ENCODE results near the gene EFTUD2.

The EFTUD2 gene

DNA sequence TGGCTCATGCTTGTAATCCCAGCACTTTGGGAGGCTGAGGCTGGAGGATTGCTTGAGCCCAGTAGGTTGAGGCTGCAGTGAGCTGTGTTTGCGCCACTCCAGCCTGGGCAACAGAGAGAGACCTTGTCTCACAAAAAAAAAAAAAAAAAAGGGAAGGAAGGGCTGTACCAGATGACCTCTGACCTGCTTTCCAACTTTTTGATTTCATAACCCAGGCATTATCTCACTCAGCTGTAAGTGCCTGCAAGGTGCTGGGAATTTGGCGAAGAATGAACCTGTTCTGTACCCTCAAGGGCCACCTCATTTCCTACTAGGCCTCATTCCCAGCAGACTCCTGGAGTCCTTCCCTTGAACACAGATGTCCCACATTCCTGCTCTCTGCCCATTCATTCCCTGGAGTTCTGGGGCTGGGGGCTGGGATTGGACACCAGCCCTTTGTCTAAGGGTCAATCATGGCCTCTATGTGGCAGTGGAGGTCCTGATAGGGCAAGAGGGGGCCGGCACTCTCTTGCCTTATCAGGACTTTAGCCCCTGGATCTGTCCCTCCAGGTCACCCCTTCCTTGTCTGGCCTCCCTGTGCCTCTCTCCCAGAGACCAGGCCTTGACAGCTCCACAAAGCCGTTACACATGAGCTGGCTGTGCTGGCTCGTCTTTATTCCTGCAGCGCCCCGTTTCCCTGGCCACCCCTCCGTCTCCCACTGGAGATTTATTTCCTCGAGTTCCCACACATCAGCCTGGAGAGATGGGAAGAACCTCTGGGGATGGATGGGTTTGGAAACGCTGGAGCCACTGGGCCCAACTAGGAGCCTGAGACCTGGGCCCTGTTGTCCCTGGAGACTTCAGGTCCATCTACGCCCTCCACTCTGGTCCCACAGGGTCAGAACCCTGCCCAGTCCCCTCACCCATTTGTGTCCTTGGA is 16.9 kb upstream of the EFTUD2 start:
- TF ChIP-seq, protein P1, sequence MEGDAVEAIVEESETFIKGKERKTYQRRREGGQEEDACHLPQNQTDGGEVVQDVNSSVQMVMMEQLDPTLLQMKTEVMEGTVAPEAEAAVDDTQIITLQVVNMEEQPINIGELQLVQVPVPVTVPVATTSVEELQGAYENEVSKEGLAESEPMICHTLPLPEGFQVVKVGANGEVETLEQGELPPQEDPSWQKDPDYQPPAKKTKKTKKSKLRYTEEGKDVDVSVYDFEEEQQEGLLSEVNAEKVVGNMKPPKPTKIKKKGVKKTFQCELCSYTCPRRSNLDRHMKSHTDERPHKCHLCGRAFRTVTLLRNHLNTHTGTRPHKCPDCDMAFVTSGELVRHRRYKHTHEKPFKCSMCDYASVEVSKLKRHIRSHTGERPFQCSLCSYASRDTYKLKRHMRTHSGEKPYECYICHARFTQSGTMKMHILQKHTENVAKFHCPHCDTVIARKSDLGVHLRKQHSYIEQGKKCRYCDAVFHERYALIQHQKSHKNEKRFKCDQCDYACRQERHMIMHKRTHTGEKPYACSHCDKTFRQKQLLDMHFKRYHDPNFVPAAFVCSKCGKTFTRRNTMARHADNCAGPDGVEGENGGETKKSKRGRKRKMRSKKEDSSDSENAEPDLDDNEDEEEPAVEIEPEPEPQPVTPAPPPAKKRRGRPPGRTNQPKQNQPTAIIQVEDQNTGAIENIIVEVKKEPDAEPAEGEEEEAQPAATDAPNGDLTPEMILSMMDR (conservative IDR thresholded peaks at IDR 0.05; ENCODE audit: control insufficient read depth, insufficient read depth, low read depth, low read length), result no peak
- H3K4me3 ChIP-seq (ENCODE audit: control insufficient read depth, low read depth, low read length), result no peak overlapping the region
- DNase-seq (ENCODE audit: low read depth), result no peak

DNA sequence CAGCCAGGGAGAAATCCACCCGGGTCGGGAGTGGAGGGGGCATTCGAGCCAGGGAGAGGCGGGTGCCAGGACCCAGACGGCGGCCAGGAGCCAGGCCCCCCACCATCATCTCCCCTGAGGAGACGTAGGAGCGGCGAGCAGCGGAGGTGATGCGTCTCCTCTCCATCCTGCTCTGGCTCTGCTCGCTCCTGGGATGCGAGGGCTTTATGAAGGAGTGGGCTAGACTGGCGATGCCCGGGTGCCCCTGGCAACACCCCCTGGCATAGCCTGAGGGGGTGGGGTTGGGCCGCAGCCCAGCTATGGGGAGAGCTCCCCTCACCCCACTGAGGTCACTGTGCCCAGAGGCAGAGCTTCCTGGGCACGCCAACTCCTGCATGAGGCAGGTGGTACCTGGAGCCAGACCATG is 16.1 kb upstream of the EFTUD2 start, which contains the start of gene GFAP:
Gene GFAP, minus strand, starts transcription at position 180 of the 406 bp plus-strand sequence. Its CDS starts 14 bp downstream, at position 166.
- H3K4me3 ChIP-seq (ENCODE audit: control insufficient read depth, low read depth, low read length), result no peak within 1 kb of the TSS
- TF ChIP-seq, protein P1 (conservative IDR thresholded peaks at IDR 0.05; ENCODE audit: control insufficient read depth, insufficient read depth, low read depth, low read length), result no peak
- no peak for DNase-seq (ENCODE audit: low read depth)

DNA sequence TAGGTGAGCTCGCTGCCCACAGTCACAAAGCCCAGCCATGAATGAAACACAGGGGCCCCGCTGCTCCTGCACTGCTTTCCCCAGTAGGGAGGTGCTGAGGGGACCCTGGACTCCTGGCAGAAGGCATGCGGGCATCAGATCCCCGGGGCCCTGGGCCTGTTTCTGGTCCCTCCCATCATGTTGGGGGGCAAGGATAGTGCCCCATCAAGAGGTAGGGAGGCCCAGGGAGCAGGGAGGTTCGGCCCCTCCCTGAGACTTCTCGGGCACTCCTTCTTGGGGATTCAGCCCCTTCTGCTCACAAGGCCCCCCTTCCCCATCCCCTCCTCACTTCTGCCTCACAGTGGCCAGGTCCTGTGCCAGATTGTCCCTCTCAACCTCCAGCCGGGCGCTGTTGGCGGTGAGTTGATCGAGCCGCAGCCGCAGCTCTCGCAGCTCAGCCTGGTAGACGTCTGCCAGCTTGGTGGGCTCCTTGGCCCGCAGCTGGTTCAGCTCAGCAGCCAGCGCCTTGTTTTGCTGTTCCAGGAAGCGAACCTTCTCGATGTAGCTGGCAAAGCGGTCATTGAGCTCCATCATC is 15.5 kb upstream of the EFTUD2 start:
- H3K4me3 ChIP-seq (ENCODE audit: control insufficient read depth, low read depth, low read length), result no peak overlapping the region
- DNase-seq (ENCODE audit: low read depth), result no peak
- TF ChIP-seq, protein P1 (conservative IDR thresholded peaks at IDR 0.05; ENCODE audit: control insufficient read depth, insufficient read depth, low read depth, low read length), result no peak

DNA sequence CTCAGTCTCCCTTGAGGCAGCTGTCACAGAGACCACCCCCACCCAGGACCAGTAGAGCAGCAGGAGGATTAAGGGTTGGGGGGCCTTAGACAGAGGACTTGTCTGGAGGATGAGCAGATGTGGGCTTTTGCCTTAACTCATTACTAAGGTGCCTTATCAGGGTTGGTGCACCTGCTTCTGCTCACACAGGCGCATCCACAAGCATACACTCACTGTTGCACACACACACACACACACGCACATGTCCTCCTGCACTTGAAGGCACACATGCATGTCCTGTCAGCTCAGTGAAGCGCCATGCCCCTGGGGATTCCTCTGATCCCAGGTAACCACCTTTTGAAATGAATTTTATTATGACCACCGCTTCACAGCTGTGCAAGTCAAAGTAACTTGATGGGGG is 14.9 kb upstream of the EFTUD2 start:
- no peak for DNase-seq (ENCODE audit: low read depth)
- H3K4me3 ChIP-seq (ENCODE audit: control insufficient read depth, low read depth, low read length), result no peak overlapping the region
- TF ChIP-seq, protein P1 (conservative IDR thresholded peaks at IDR 0.05; ENCODE audit: control insufficient read depth, insufficient read depth, low read depth, low read length), result no peak

DNA sequence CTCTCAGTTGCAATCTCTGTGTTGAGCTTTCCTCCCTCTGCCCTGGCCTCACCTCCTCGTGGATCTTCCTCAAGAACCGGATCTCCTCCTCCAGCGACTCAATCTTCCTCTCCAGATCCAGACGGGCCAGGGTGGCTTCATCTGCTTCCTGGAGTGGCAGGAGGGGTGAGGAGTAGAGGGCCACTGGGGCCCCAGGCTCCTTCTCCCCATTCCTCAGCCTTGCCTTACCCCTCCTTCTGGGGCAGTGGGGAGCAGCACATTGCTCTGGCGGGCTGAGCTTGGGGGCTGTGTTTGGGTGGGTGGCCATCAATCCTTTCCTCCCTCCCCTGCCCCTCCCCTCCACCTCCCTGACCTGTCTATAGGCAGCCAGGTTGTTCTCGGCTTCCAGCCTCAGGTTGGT is 14.4 kb upstream of the EFTUD2 start:
- no peak for DNase-seq (ENCODE audit: low read depth)
- TF ChIP-seq, protein P1 (conservative IDR thresholded peaks at IDR 0.05; ENCODE audit: control insufficient read depth, insufficient read depth, low read depth, low read length), result no peak
- no peak overlapping the region for H3K4me3 ChIP-seq (ENCODE audit: control insufficient read depth, low read depth, low read length)

DNA sequence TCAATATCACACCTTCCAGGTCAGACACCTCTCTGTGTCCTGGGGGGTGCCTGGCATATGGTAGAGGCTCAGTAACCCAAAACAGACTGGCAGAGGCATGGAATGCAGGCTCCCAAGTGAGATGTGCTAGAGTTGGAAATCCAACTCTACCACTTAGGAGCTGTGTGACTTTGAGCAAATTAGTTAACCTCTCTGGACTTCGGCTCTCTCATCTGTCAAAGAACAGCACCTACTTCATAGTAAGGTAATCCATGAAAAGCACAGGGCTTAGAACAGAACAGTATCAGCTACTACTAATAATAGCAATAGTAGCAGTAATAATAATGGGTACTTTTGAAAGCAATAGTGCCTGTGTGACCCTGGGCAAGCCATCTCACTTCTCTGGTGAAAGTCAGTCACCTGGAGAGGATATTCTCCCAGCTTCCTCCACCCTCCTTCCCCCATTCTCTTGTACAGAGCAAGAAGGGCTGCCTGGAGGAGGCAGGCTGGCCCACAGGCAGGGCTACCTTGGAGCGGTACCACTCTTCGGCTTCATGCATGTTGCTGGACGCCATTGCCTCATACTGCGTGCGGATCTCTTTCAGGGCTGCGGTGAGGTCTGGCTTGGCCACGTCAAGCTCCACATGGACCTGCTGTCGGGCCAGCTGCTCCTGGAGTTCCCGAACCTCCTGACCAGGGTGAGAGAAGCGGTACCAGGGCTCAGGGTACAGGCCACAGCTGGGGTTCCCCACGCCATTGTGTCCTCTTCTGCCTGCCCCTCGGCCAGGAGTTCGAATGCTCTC is 13.7 kb upstream of the EFTUD2 start:
- DNase-seq (ENCODE audit: low read depth), result no peak
- no peak overlapping the region for H3K4me3 ChIP-seq (ENCODE audit: control insufficient read depth, low read depth, low read length)
- TF ChIP-seq, protein P1 (conservative IDR thresholded peaks at IDR 0.05; ENCODE audit: control insufficient read depth, insufficient read depth, low read depth, low read length), result no peak
